Nephron (organoid): ENCODE results near the gene L3MBTL4.

Experiments
- H3K27ac Mint-ChIP-seq, 3 experiments: 2 replicates each; pipeline ENCODE4 v1.8.0; 2020; ENCODE audit warnings: mixed read lengths in 3 of 3, mild to moderate bottlenecking in 2 of 3, moderate library complexity in 1 of 3
- H3K27me3 Mint-ChIP-seq: 2 replicates; pipeline ENCODE4 v1.8.0; 2021; ENCODE audit warnings: low read depth, mild to moderate bottlenecking, moderate library complexity, mixed read lengths
- H3K36me3 Mint-ChIP-seq: 2 replicates; pipeline ENCODE4 v1.8.0; 2020; ENCODE audit warnings: low read depth, mixed read lengths
- H3K4me1 Mint-ChIP-seq: 2 replicates; pipeline ENCODE4 v1.8.0; 2020; ENCODE audit warnings: mixed read lengths
- H3K4me3 Mint-ChIP-seq, 3 experiments: 2 replicates each; pipeline ENCODE4 v1.8.0; 2020; ENCODE audit warnings: mild to moderate bottlenecking in 3 of 3, mixed read lengths in 3 of 3, moderate library complexity in 2 of 3
- H3K9me3 Mint-ChIP-seq: 2 replicates; pipeline ENCODE4 v1.8.0; 2020; ENCODE audit warnings: mixed read lengths
- TF ChIP-seq, protein P1 (sequence below), 3 experiments: fragments of 200-600 bp; sonication (generic); IDR thresholded peaks; one replicate each; pipeline ENCODE4 v1.5.0; 2021; ENCODE audit warnings: antibody characterized with exemption in 3 of 3; ENCODE audit not compliant: unreplicated experiment in 3 of 3

Gene L3MBTL4

DNA sequence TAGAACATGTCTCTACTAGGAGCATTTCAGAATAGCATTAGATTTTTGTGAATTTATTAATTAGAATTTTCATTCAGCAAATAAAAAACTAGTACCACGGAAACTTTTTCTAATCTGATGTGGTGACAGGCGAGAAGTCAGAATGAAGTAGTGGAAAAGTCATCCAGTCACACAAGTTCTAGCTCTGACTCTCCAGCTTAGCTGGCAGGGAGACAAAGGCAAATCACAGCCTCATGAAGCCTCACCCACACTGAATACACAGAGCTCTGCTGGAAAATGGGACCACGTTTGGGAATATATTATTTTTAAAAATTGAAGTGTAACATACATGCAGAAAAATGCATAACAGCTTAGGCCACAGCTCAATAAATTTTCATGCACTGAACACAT lies 86.1 kb downstream of the L3MBTL4 start:
- no peaks in the 10 kb centered on the region for H3K36me3 Mint-ChIP-seq

DNA sequence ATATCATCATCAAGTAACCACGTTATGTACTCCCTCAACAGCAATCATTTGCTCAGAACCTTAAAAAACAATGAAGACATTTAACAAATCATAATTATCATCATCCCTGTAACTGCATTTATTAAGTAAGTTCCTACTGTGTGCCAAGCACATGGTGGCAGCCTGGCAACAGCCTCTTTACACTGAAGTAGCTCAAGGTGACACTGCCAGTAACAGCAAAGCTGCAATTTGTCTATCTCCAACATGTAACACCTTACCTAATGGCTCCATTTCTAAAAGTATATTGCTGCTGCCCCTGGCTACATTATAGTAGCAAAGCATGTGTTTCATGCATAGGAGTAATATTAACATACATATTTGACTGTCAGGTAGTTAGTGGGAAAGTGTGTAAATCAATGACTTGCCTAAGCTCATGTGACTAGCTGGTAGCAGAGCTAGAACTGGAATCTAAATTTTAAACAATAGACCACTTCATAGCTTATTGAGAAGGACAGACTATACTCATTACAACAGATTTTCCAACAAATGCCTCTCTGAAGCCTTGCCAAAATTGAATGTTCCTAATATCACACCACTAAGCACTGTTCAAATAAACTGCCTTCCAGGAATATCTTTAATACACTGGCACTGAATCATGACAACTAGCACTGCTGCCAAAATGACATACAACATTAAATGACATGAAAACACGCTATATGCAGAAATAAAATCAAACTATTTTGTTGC lies 86.7 kb downstream of the L3MBTL4 start:
- Mint-ChIP-seq H3K27me3 (no peaks in the 10 kb centered on the region), H3K4me1 (no peaks in the 10 kb centered on the region), H3K36me3 (no peaks in the 10 kb centered on the region), H3K9me3 (peaks cover 12% of the 10 kb centered on the region), H3K4me3 (no peak overlapping the region), H3K27ac (no peak overlapping the region)
- TF ChIP-seq, protein P1, sequence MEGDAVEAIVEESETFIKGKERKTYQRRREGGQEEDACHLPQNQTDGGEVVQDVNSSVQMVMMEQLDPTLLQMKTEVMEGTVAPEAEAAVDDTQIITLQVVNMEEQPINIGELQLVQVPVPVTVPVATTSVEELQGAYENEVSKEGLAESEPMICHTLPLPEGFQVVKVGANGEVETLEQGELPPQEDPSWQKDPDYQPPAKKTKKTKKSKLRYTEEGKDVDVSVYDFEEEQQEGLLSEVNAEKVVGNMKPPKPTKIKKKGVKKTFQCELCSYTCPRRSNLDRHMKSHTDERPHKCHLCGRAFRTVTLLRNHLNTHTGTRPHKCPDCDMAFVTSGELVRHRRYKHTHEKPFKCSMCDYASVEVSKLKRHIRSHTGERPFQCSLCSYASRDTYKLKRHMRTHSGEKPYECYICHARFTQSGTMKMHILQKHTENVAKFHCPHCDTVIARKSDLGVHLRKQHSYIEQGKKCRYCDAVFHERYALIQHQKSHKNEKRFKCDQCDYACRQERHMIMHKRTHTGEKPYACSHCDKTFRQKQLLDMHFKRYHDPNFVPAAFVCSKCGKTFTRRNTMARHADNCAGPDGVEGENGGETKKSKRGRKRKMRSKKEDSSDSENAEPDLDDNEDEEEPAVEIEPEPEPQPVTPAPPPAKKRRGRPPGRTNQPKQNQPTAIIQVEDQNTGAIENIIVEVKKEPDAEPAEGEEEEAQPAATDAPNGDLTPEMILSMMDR (IDR thresholded peaks at IDR 0.05; ENCODE audit: unreplicated experiment in 3 of 3), result no peak

More for the DNA sequence above, 86.1 kb downstream of the L3MBTL4 start:
- no peaks in the 10 kb centered on the region for H3K4me1 Mint-ChIP-seq
- peaks cover 7% of the 10 kb centered on the region for H3K9me3 Mint-ChIP-seq
- no peak overlapping the region for H3K4me3 Mint-ChIP-seq
- no peak overlapping the region for H3K27ac Mint-ChIP-seq
- TF ChIP-seq, protein P1 (IDR thresholded peaks at IDR 0.05; ENCODE audit: unreplicated experiment in 3 of 3), result no peak
- H3K27me3 Mint-ChIP-seq, result no peaks in the 10 kb centered on the region

DNA sequence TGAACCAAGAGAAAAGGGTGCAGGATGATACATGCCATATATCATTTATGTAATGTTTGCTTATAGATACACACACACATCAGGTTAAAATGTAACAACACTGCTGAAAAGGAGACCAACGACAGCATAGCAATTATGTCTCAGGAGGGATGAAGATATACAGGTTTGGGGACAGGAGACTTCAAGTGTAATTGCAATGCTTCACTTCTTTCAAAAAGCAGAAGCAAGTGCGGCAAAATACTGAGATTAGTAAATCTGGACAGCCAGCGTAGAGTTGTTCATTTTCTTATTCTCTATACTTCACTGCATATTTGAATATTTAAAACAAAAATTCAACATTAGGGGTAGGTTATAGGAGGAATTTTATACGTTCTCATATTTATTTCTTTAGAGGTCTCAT lies 87.2 kb downstream of the L3MBTL4 start:
- Mint-ChIP-seq H3K27ac (no peak overlapping the region), H3K36me3 (no peaks in the 10 kb centered on the region), H3K4me1 (no peaks in the 10 kb centered on the region), H3K27me3 (no peaks in the 10 kb centered on the region), H3K4me3 (no peak overlapping the region), H3K9me3 (peaks cover 16% of the 10 kb centered on the region)
- TF ChIP-seq, protein P1 (IDR thresholded peaks at IDR 0.05; ENCODE audit: unreplicated experiment in 3 of 3), result no peak

DNA sequence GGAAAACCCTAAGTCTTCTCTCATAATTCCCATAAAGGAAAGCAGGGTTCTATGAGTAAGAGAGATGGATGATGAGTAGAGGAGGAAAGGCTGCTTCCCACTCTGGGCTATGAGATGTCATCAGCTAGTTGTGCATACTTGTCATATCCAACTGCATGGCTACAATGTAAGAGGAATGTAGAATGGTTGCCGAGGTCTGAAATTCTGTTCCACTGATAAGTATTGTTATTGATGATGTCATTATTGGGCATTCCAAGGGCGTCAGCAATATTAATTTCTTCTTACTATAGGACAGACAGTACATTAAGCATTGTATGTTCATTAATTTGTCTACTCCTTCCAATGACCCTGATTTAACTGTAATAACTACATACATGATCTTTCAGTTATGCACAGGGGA lies 88.1 kb downstream of the L3MBTL4 start:
- no peak overlapping the region for H3K4me3 Mint-ChIP-seq
- H3K4me1 Mint-ChIP-seq, result no peaks in the 10 kb centered on the region
- H3K27me3 Mint-ChIP-seq, result no peaks in the 10 kb centered on the region
- no peaks in the 10 kb centered on the region for H3K36me3 Mint-ChIP-seq
- H3K27ac Mint-ChIP-seq, result no peak overlapping the region
- TF ChIP-seq, protein P1 (IDR thresholded peaks at IDR 0.05; ENCODE audit: unreplicated experiment in 3 of 3), result no peak
- H3K9me3 Mint-ChIP-seq, result peaks cover 22% of the 10 kb centered on the region

DNA sequence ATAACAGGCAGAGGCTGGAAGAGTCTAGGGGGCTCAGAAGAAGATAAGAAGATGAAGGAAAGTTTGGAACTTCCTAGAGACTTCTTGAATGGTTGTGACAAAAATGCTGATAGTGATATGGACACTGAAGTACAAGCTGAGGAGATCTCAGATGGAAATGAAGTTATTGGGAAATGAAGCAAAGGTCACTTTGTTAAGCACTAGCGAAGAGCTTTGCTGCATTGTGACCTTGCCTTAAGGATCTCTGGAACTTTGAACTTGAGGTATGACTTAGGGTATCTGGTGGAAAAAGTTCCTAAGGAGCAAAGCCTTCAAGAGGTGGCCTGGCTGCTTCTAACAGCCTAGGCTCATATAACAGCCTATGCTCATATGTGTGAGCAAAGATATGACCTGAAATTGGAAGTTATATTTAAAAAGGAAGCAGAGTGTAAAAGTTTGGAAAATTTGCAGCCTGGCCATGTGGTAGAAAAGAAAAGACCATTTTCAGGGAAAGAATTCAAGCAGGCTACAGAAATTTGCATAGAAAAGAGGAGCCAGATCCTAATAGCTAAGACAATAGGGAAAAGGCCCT lies 91.3 kb downstream of the L3MBTL4 start:
- Mint-ChIP-seq H3K27ac (no peak overlapping the region), H3K36me3 (no peaks in the 10 kb centered on the region), H3K9me3 (peaks cover 26% of the 10 kb centered on the region), H3K4me3 (no peak overlapping the region), H3K27me3 (no peaks in the 10 kb centered on the region), H3K4me1 (no peaks in the 10 kb centered on the region)
- TF ChIP-seq, protein P1 (IDR thresholded peaks at IDR 0.05; ENCODE audit: unreplicated experiment in 3 of 3), result no peak
